ENCODE measurements around the gene GPR135.

DNA sequence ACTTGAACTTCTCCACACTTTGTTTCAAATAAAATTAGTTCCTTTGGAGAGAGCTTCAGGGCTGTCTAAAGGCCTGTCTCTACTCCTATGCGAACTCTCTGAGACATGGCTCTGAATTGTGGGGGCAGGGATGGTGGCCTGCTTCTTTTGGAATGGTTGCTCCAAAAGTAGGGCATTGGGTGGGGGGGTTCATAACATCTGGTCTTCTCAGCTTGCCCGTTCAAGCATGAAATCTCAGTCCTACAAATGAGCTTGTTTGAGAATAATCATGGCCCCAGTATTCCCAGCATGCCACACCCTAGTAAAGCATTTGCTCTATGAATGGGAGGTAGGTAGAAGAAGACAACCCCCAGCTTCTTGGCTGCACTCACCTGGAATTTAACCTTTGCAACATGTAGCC, 6.7 kb downstream of the GPR135 start:
- TF ChIP-seq GATA3 (IDR thresholded peaks at IDR 0.05; ENCODE audit: low read depth, low read length) = no peak
- no peak for TF ChIP-seq GATA2 (IDR thresholded peaks at IDR 0.05; ENCODE audit: low read depth, low read length)

All from SH-SY5Y (cell line).